ENCODE data around the gene GPRC6A.

DNA sequence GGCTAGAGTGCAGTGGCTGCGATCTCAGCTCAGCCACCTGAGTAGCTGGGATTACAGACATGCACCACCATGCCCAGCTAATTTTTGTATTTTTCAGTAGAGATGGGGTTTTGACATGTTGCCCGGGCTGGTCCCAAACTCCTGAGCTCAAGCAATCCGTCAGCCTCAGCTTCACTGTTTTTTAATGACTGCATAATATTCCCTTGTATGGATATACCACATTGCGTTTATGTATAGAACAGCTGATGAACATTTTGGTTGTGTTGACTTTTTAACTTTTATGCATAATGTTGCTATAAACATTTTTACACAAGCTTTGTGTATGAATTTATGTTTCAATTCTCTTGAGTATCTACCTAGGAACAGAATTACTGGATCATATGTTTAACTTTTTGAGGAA, 43.9 kb upstream of the GPRC6A start:
- no peak for TF ChIP-seq POLR2A (IDR thresholded peaks at IDR 0.05; ENCODE audit: low read length)
- TF ChIP-seq GATA1 (IDR thresholded peaks at IDR 0.05; ENCODE audit: low read depth, low read length), result no peak
